Suppressor macrophage (primary cell): ENCODE measurements around the gene CEACAM18.
"Not testable (repeated sequence)": the region's sequence is repeated elsewhere in the genome, so short reads cannot be mapped to it uniquely, and the experiment has no call there.

Experiments used
- DNase-seq, 4 experiments: peaks; one replicate each; pipeline ENCODE4 v3.0.0-alpha.2; 2020 to 2022
- total RNA-seq, 17 experiments: gene quantifications; one replicate each; lab custom pipeline; 2026; ENCODE audit warnings: mixed read lengths in 6 of 17, inconsistent platforms in 3 of 17; lab: John Stamatoyannopoulos, UW

Gene CEACAM18
- 0 to 1.2 (median 0) reads per million in 17 experiments for total RNA-seq

- DNase-seq = no peak
Measured at GRCh38 chr19:51478381-51479234, at the start of gene CEACAM18. Gene CEACAM18, plus strand, starts transcription at chr19:51478539.

DNA sequence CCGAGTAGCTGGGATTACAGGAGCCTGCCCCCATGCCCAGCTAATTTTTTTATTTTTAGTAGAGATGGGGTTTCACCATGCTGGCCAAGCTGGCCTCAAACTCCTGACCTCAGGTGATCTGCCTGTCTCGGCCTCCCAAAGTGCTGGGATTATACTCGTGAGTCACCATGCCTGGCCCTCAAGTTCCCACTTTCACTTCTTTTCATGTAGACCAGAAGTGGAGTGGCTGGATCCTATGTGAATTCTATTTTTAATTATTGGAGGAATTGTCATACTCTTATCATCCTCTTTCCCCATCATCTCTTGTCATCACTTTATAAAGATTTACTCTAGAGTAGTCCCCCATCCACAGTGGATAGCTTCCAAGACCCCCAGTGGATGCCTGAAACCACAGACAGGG, 48.1 kb upstream of the CEACAM18 start:
- DNase-seq = peak in 3 of 4 experiments; percentile 43 to 51 (median 49)

DNA sequence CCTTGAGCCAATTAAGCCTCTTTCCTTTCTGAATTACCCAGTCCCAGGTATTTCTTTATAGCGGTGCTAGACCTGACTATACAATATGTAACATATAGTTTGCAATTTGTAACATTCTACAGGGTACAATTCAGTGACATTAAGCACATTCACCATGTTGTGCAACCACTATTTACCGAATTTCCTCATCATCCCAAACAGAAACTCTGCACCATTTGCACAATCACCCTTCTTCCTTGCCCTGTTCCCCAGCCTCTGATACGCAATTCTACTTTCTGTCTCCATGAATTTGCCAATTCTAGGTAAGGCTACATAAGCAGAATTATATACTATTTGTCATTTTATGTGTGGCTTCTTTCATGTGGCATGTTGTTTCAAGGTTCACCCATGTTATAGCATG, 47.2 kb upstream of the CEACAM18 start:
- peak; percentile 66 to 89 (median 79) for DNase-seq

DNA sequence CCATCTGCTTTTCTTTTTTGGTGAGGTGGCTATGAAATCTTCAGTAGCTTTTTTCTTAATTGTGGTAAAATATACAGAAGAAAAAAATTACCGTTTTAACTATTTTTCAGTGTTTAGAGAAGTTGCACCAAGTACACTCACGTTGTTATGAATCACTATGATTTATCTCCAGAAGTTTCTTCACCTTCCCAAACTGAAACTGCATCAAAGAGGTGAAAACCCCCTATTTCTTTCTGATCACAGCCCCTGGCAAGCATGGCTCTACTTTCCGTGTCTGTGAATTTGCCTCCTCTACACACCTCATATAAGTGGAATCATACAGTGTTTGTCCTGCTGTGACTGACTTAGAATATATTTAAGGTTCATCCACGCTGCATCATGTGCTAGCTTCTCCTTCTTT, 45.3 kb upstream of the CEACAM18 start:
- peak; percentile 28 to 73 (median 50) for DNase-seq

DNA sequence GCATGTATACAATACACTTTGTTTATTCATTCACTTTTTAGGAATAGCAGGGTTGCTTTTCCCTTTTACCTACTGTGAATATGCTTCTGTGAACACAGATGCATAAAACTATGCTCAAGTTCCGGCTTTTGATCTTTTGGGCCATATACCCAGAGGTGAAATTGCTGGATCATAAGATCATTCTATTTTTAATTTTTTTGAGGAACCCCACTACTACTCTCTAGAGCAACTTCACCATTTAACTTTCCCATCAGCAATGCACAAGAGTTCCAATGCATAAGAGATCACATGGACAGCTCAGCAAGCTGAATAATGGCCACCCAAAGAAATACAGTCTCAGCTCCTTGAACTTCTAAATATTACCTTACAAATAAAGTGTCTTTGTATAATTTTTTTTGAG, 43.9 kb upstream of the CEACAM18 start:
- DNase-seq = peak; percentile 26 to 82 (median 68)

GRCh38 chr19:51439021-51439465, 39.3 kb upstream of the CEACAM18 start:
- DNase-seq = peak; percentile 49 to 70 (median 63)

DNA sequence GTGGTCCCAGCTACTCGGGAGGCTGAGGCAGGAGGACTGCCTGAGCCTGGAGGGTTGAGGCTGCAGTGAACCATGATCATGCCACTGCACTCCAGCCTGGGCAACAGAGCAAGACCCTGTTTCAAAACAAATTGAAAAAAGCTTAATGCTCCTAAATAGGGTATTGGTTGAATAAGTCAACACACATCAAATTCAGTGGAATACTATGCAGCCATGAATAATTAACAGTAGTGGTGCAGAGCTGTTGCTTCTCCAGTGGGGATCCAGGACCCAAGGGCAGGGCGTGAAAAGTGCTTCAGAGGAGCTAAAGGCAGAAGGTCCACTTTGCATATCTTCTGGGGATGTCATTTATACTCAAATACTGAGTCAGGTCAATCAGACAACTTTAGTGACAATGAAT, 38.3 kb upstream of the CEACAM18 start:
- DNase-seq = no peak

GRCh38 chr19:51440846-51441409, 37.4 kb upstream of the CEACAM18 start:
- DNase-seq = peak; percentile 37 to 71 (median 62)

DNA sequence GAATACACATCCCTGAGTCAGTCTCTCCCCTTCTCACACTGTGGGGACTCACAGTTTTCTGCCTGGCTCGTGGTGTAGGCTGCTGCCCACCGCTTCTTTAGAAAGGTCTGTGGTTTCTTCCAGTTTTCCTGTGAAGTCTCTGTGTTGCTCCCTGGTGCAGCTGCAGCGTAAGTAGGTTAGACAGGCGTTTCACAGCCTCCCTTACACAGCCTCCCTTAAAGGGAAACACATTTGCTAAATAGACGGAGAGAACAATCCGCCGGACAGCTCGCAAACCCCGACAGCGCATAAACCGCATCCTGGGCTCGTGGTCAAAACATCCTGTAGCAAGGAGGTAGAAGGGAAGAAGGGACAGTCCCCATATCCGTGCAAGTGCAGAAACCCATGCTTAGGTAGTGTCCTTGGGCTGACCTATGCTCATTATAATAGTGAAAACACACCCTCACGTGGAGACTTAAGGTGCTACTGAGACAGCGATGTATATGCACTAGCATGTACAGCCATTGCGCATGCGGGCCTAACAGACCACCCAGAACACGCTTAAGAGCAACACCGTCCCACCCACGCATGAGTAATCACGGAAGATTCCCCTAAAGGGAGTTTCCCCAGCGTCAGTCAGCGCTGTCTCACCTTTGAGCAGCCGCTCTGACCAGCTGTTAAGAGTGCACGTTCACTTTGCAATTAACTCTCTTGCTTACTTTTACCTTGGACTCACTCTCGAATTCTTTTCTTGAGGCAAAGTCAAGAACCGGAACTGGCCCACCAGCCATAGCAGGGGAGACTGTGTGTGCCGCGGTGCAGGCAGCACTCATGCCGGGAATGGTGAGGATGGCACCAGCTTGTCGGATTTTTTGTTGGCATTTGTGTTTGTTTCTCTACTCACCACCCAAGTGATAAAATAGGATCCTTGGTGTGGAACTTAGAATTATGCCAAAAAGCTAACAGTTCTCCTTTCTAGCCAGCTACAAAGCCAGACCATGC, 36.6 kb upstream of the CEACAM18 start:
- peak; percentile 46 to 66 (median 60) for DNase-seq

GRCh38 chr19:51447510-51447909, 30.8 kb upstream of the CEACAM18 start:
- DNase-seq = not testable (repeated sequence)

GRCh38 chr19:51448011-51448410, 30.3 kb upstream of the CEACAM18 start:
- no peak for DNase-seq

DNA sequence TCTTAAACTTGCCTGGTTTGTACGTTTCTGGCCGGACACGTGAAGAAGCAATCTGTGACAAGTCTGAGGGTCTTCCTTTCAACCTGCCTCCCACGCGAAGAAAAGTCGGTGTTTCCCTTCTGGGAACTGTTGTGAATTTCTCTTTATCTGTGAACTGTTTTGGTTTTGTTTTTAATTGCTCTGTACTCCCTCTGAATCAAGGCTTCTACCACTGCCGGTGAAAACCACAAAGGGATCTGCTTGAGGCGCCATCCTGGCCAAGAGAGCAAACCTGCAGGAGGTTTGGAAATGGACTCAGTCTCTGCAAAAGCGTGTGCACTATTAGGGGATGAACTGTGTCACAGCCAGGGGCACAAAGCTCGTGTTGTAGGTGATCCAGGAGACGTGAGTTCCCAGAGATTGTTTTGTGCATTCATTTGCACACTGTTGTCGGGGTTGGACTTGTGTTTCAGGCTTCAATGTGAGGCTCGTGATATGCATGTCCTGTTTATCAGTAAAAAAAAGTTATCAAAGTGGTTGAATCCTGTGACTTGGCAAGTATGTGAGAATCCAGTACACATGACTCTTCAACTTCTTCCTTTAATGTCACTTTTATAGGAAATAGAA, 29.8 kb upstream of the CEACAM18 start:
- no peak for DNase-seq

GRCh38 chr19:51450730-51451307, 27.5 kb upstream of the CEACAM18 start:
- no peak for DNase-seq

DNA sequence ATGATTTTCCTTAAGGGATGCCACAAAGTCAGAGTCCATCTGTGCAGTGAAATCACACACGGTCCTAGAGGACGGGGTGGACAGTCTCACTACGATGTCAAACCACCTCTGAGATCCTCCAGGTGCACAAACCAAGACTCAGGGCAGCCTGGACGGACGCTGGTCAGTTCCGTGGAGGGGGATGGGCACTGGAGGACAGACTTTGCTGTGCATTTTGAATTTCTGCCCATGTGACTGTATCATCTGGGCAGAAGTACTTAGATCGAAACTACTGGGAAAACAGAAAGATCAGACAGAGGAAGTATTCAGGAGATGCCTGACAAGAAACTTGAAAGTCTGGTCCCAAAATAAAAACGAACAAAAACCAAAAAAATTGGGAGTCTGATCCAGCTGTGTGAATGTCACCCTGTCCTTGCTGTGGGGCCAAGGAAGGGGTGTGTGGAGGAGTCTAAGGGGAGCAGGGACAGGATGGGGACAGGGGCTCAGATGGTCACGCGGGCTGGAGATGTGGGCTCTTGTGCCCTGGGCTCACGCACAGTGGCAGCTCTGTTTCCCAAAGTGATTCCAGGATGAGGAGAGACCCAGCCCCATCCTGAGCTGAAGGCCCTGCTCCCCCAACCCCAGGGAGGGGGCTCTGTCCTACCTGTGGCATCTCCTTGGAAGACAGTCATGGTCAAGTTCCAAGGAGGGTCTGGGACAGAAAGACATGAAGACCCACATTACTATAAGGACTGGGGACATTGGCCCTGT, 21.6 kb upstream of the CEACAM18 start:
- DNase-seq = peak in 1 of 4 experiments; percentile 35

- no peak for DNase-seq
Measured at GRCh38 chr19:51457351-51458013, 20.9 kb upstream of the CEACAM18 start.

DNA sequence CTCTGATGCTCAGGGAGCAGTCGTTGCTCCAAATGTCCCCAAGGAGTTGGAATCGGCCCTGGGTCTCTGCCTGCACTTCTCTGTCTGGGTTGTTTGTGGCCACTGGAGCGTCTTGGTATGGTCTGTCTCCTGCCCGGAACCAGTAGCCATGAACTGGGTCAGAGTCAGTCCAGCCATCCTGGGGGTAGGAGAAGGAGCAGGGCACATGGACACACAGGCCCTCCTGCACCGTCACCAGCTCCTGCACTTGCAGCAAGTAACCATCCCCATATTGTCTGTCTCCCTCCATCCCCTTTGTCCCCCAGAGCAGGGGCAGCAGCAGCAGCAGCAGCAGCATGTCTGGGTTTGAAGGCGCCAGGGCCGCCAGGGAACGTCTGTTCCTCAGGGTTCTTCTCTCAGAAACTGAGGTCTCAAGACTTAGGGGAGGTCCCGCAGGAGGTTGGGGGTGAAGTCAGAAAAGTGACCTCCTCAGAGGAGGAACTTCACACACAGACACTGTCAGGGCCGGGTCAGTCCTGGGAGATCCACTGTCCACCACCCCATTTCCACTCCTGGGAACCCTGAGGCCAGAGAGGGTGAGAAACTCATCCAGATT, 20.2 kb upstream of the CEACAM18 start, which contains the start of gene SIGLEC8:
Gene SIGLEC8 (minus strand): TSS at position 404 of the 595 bp plus-strand sequence. CDS start 67 bp downstream, at position 337.
- DNase-seq = no peak

- no peak for DNase-seq
Measured at GRCh38 chr19:51458899-51459505, 19.3 kb upstream of the CEACAM18 start.

DNA sequence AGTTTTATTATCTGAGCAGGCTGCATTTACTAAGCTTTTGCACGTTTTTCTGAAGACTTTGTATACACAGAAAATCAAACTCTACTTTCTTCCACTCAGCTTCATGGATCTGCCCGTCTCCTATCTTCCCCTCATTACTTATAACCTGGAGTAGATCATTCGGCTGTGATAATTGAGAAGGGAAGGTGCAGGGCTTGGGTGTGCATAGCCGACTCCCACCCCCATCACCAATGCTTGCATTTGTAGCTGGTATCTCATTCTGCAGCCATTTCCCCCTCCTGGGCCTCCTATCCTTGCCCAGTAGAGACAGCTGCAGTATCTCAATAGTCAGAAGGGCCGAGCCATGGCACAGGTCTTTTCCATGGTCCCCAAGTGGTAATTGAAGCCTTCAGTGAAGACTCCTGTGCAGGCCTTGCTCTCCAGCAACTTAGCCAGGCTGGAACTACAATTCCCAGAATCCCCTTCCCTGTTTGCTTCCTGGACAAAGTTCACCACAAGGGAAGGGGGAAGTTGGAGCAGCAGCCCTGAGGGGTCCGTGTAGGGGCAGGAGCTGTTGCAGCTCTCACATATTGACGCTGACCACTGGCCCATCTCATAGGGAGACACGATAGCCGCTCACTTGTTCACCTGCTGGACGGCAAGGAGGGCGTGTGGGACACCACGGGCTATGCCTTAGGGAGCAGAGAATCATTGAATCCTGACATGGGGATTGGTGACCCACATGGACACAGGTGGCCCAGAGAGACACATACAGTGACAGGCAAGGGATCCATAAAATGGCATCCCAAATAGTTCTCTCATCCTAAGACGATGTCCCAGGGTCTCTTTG, 18.0 kb upstream of the CEACAM18 start:
- DNase-seq = peak; percentile 32 to 69 (median 66)
